OCI-LY7 (cell line): Measurements from ENCODE around the gene OR13J1.

Experiments used
- CTCF ChIP-seq: fragments of 200-600 bp; sonication (generic); conservative IDR thresholded peaks from 2 replicates; pipeline ENCODE4 v1.5.1; 2014; ENCODE audit warnings: mild to moderate bottlenecking, antibody characterized with exemption, low read length, moderate library complexity, mixed read lengths
- EZH2phosphoT487 ChIP-seq: fragments of 200-600 bp; sonication (generic); IDR thresholded peaks from 2 replicates; pipeline ENCODE4 v1.6.1; 2018; ENCODE audit warnings: low read depth, borderline replicate concordance, mild to moderate bottlenecking, mixed run types, antibody characterized with exemption, low read length, moderate library complexity, mixed read lengths

- TF ChIP-seq CTCF (no peak), EZH2phosphoT487 (no peak)
These were observed 41.5 kb downstream of the OR13J1 start, which contains the start of gene FAM221B for GRCh38 chr9:35828716-35829083.
